Mammary epithelial cell (primary cell): ENCODE measurements around the gene PCBP4.

ENCODE experiments used
- EZH2 ChIP-seq: IDR thresholded peaks from 2 replicates; pipeline ENCODE4 v1.6.1; 2012; ENCODE audit warnings: low read length, inconsistent platforms, borderline replicate concordance
- TF ChIP-seq, protein P1 (sequence below), 2 donors: IDR thresholded peaks in 1 of 2; conservative IDR thresholded peaks in 1 of 2; 2 replicates each; pipeline ENCODE4 v1.5.1; 2011 to 2012; ENCODE audit warnings: inconsistent platforms in 2 of 2, low read length in 2 of 2, mild to moderate bottlenecking in 2 of 2, control low read depth in 1 of 2, low read depth in 1 of 2; ENCODE audit not compliant: insufficient read depth in 1 of 2; ENCODE audit errors: extremely low read depth in 1 of 2

DNA sequence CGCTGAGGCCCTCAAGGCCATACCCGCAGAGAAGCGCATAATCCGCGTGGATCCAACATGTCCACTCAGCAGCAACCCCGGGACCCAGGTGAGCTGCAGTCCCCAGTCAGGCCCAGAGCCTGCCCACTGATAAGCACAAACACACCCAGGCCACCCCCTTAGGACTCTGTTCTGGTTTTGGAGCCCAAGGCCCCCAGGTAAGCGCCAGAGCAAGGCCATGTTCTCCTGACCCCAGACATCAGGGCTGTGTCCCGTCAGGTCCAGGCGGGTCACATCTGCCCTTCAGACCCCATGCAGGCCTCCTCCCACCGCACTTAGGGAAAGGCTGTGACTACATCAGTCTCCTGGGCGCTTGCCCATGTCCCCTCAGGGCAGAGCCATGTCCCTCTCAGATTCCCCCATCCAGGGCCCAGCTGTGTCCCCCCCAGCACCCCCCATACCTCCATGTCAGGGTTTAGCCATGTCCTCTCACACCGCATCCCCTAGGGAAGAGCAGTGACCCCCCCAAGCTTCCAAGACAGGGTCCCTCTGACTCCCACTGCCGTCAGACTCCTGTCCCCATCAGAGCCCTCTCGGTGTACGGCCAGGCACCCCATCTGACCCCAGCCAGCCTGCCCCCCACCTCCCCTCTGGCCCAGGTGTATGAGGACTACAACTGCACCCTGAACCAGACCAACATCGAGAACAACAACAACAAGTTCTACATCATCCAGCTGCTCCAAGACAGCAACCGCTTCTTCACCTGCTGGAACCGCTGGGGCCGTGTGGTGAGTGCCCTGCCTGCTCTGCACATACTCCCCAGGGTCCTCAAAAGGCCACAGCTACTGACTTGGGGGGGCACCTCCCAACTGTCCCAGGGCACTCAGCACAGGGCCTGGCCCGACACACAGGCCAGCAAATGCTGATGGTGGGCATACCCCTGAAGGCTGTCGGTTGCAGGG lies 23.5 kb downstream of the PCBP4 start:
- TF ChIP-seq, protein P1, sequence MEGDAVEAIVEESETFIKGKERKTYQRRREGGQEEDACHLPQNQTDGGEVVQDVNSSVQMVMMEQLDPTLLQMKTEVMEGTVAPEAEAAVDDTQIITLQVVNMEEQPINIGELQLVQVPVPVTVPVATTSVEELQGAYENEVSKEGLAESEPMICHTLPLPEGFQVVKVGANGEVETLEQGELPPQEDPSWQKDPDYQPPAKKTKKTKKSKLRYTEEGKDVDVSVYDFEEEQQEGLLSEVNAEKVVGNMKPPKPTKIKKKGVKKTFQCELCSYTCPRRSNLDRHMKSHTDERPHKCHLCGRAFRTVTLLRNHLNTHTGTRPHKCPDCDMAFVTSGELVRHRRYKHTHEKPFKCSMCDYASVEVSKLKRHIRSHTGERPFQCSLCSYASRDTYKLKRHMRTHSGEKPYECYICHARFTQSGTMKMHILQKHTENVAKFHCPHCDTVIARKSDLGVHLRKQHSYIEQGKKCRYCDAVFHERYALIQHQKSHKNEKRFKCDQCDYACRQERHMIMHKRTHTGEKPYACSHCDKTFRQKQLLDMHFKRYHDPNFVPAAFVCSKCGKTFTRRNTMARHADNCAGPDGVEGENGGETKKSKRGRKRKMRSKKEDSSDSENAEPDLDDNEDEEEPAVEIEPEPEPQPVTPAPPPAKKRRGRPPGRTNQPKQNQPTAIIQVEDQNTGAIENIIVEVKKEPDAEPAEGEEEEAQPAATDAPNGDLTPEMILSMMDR (conservative IDR thresholded peaks at IDR 0.05 in 1 of 2, IDR thresholded peaks at IDR 0.05 in 1 of 2; ENCODE audit: extremely low read depth in 1 of 2, insufficient read depth in 1 of 2, low read depth in 1 of 2, low read length in 2 of 2) = no peak
- no peak for TF ChIP-seq EZH2
